ENCODE results near the gene FER.
"Not testable (repeated sequence)": the region's sequence is repeated elsewhere in the genome, so short reads cannot be mapped to it uniquely, and the experiment has no call there.

The FER gene

GRCh38 chr5:108753877-108754276, 6.2 kb downstream of the FER start:
- TF ChIP-seq, protein P1, sequence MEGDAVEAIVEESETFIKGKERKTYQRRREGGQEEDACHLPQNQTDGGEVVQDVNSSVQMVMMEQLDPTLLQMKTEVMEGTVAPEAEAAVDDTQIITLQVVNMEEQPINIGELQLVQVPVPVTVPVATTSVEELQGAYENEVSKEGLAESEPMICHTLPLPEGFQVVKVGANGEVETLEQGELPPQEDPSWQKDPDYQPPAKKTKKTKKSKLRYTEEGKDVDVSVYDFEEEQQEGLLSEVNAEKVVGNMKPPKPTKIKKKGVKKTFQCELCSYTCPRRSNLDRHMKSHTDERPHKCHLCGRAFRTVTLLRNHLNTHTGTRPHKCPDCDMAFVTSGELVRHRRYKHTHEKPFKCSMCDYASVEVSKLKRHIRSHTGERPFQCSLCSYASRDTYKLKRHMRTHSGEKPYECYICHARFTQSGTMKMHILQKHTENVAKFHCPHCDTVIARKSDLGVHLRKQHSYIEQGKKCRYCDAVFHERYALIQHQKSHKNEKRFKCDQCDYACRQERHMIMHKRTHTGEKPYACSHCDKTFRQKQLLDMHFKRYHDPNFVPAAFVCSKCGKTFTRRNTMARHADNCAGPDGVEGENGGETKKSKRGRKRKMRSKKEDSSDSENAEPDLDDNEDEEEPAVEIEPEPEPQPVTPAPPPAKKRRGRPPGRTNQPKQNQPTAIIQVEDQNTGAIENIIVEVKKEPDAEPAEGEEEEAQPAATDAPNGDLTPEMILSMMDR (IDR thresholded peaks at IDR 0.05; ENCODE audit: extremely low read depth, insufficient read depth, missing control alignments), result no peak

DNA sequence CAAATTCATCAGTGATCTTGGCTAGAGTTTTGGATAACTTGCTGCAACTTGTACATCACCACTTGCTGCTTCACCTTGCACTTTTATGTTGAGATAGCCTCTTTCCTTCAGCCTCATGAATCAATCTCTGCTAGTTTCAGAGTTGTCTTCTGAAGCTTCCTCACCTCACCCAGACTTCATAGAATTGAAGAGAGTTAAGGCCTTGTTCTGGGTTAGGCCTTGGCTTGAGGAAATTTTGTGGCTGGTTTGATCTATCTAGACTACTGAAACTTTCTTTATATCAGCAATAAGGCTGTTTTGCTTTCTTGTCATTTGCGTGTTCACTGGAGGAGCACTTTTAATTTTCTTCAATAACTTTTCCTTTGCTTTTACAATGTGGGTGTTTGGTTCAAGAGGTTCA, 12.8 kb downstream of the FER start:
- TF ChIP-seq, protein P1 (IDR thresholded peaks at IDR 0.05; ENCODE audit: extremely low read depth, insufficient read depth, missing control alignments), result no peak
- DNase-seq (ENCODE audit: low spot score), result no peak
- in situ Hi-C loops (cut with MboI; ENCODE audit: low pct_unique_long_range_greater_than_20kb, low sequenced_read_pairs, unreplicated experiment), result no loop called here

More at GRCh38 chr5:108753877-108754276, 6.2 kb downstream of the FER start:
- no peak for DNase-seq (ENCODE audit: low spot score)
- in situ Hi-C loops (cut with MboI; ENCODE audit: low pct_unique_long_range_greater_than_20kb, low sequenced_read_pairs, unreplicated experiment), result no loop called here

GRCh38 chr5:108762660-108763059, 15.0 kb downstream of the FER start:
- TF ChIP-seq, protein P1 (IDR thresholded peaks at IDR 0.05; ENCODE audit: extremely low read depth, insufficient read depth, missing control alignments), result no peak
- in situ Hi-C loops (cut with MboI; ENCODE audit: low pct_unique_long_range_greater_than_20kb, low sequenced_read_pairs, unreplicated experiment), result no loop called here
- DNase-seq (ENCODE audit: low spot score), result no peak

DNA sequence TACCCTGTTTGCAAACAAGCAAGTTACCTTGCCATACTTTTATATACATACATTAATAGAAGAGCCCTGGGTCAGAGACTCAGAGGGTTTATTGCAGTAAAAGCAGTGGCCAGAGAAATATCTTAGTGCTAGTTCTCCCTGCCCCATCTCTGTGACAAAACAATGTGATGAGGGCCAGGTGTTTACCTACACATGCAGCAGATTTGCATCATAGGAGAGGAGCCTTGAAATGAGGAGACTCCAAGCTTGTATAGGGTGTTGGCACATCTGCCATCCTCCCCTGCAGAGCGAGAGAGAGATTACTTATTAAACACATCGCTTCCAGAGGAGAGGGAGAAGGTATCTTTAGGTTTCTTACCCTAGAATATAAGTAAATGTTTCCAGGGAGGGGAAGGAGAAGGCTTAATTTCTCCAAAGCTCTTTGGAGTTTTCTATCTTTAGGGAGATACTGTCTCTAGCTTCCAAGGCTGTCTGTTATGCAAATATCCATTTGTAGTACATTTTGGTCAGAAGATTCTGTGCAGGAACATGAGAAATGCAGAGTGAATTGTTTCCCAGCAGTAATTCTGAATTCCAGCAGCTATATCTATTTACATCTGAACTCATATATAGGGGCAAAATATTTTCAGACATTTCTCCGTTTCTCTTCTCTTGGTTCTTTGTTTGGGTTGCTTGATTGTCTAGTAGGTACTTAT, 15.7 kb downstream of the FER start:
- TF ChIP-seq, protein P1 (IDR thresholded peaks at IDR 0.05; ENCODE audit: extremely low read depth, insufficient read depth, missing control alignments), result no peak
- DNase-seq (ENCODE audit: low spot score), result no peak
- in situ Hi-C loops (cut with MboI; ENCODE audit: low pct_unique_long_range_greater_than_20kb, low sequenced_read_pairs, unreplicated experiment), result no loop called here

DNA sequence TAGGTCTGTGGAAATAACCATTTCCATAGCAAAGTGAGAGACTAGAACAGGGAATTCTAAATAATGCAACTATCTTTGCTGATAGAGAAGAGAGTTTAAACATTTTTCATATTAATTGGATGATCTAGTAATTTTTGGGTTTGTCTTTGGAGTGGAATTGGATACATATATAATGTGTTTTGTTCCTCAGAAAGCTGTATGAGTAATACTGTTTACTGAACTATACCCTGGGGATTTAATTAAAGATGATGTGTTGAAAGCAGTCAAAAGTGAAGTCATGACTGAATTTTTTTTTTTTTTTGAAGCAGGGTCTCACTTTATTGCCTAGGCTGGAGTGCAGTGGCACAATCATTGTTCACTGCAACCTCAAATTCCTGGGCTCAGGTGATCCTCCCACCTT, 17.9 kb downstream of the FER start:
- DNase-seq (ENCODE audit: low spot score), result no peak
- in situ Hi-C loops (cut with MboI; ENCODE audit: low pct_unique_long_range_greater_than_20kb, low sequenced_read_pairs, unreplicated experiment), result no loop called here
- TF ChIP-seq, protein P1 (IDR thresholded peaks at IDR 0.05; ENCODE audit: extremely low read depth, insufficient read depth, missing control alignments), result no peak

GRCh38 chr5:108766916-108767315, 19.2 kb downstream of the FER start:
- in situ Hi-C loops (cut with MboI; ENCODE audit: low pct_unique_long_range_greater_than_20kb, low sequenced_read_pairs, unreplicated experiment); DNase-seq (ENCODE audit: low spot score): not testable (repeated sequence)

DNA sequence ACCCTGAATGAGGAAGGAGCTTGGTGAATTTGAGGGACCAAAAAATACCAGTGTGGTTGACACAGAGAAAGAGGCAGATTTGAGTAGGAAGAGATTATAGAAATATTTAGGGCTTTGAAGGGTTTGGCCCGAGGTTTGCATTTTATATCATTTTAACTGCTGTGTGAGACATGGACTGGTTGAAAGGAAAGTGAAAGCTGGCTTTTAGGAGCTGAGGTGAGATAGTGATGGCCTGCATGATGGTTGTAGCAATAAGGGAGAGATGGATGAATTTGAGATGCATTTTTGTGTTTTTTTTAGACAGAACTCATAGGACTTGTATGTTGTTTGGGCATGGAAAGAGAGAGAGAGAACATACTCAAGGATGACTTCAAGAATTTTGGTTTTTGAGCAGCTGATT, 21.7 kb downstream of the FER start:
- TF ChIP-seq, protein P1 (IDR thresholded peaks at IDR 0.05; ENCODE audit: extremely low read depth, insufficient read depth, missing control alignments), result no peak
- in situ Hi-C loops (cut with MboI; ENCODE audit: low pct_unique_long_range_greater_than_20kb, low sequenced_read_pairs, unreplicated experiment), result no loop called here
- no peak for DNase-seq (ENCODE audit: low spot score)
